EH (cell line): Measurements from ENCODE around the gene DDX53.

Source experiments
- DNase-seq: peaks from one replicate; pipeline ENCODE4 v3.0.0-alpha.2; 2015; ENCODE audit warnings: low read depth

DDX53 gene

GRCh38 chrX:23052324-23052723 is 52.6 kb downstream of the DDX53 start:
- DNase-seq: no peak
